Activated CD8-positive, alpha-beta T cell treated with anti-CD3 and anti-CD28 coated beads for 36 hours (primary cell): Measurements from ENCODE around the gene ADORA2A. TPM values are rescaled to one million over a fixed set of nuclear protein-coding genes. Genes with fewer than 3 reads are reported as not detected.

Experiments
- ATAC-seq: fragments of 200-7000 bp; cut with Tn5 transposase; one replicate; pipeline ENCODE4 v1.10.0; 2021; ENCODE audit warnings: mild to moderate bottlenecking, moderate library complexity
- CTCF ChIA-PET: fragments of 350-600 bp; sonication (Branson Sonifier 250); formaldehyde crosslinking; loops from one replicate; lab custom pipeline; 2021; ENCODE audit warnings: antibody characterized with exemption; lab: Charles Lee
- POLR2A ChIA-PET: fragments of 350-600 bp; sonication (Branson Sonifier 250); formaldehyde crosslinking; loops from one replicate; lab custom pipeline; 2021; ENCODE audit warnings: antibody characterized with exemption; lab: Charles Lee
- DNase-seq: peaks from one replicate; pipeline ENCODE4 v3.0.0-alpha.2; 2020
- H3K27ac Mint-ChIP-seq: one replicate; pipeline ENCODE4 v1.8.0; 2021; ENCODE audit warnings: mild to moderate bottlenecking, mixed read lengths
- H3K27me3 Mint-ChIP-seq: one replicate; pipeline ENCODE4 v1.8.0; 2021; ENCODE audit warnings: mixed read lengths
- H3K36me3 Mint-ChIP-seq: one replicate; pipeline ENCODE4 v1.8.0; 2021; ENCODE audit warnings: low read depth, mixed read lengths
- H3K4me1 Mint-ChIP-seq: one replicate; pipeline ENCODE4 v1.8.0; 2021; ENCODE audit warnings: low read depth, mixed read lengths
- H3K4me3 Mint-ChIP-seq: one replicate; pipeline ENCODE4 v1.8.0; 2021; ENCODE audit warnings: mild to moderate bottlenecking, moderate library complexity, mixed read lengths
- H3K9me3 Mint-ChIP-seq: one replicate; pipeline ENCODE4 v1.8.0; 2021; ENCODE audit warnings: mixed read lengths
- CTCF ChIP-seq: fragments of 200-600 bp; IDR thresholded peaks from one replicate; pipeline ENCODE4 v1.8.0; 2022; ENCODE audit warnings: antibody characterized with exemption, mild to moderate bottlenecking
- intact Hi-C: fragments of 100-400 bp; cut with micrococcal nuclease; formaldehyde crosslinking; loops from one replicate; pipeline ENCODE4 v1.10.0; 2022
- total RNA-seq, 2 experiments: library from RNA; stranded (reverse); gene quantifications; one replicate each; pipeline ENCODE4 v1.2.3, GENCODE V29; 2021

The ADORA2A gene
- total RNA-seq, 2 experiments from 2014 or later, result 41.4 to 42.9 TPM

GRCh38 chr22:24431309-24432034, 4.1 kb downstream of the ADORA2A start:
- Mint-ChIP-seq H3K4me3 (peak overlapping the region; percentile 93), H3K36me3 (peaks cover 45% of the 10 kb centered on the region), H3K9me3 (no peaks in the 10 kb centered on the region), H3K27me3 (no peaks in the 10 kb centered on the region), H3K27ac (peak overlapping the region; percentile 98), H3K4me1 (peaks cover 78% of the 10 kb centered on the region)
- TF ChIP-seq CTCF, result no peak
- ChIA-PET POLR2A (interaction anchor here (1.0 to 1.5 kb wide), 2 partner anchors 11 to 14 kb away, joined by 3 to 6 read pairs; no protein-coding TSS in a partner anchor), CTCF (interaction anchor here (1.4 to 5.6 kb wide), 2 partner anchors 8 to 94 kb away, joined by 4 to 51 read pairs; no protein-coding TSS in a partner anchor)
- DNase-seq, result no peak
- intact Hi-C loops, result loop anchor here (5.0 kb wide), 1 partner anchor 56 kb away; no protein-coding TSS in a partner anchor
- ATAC-seq, result no peak

- H3K4me3 Mint-ChIP-seq, result peak overlapping the region; percentile 93
- H3K9me3 Mint-ChIP-seq, result no peaks in the 10 kb centered on the region
- peaks cover 50% of the 10 kb centered on the region for H3K36me3 Mint-ChIP-seq
- ATAC-seq (no peak), DNase-seq (peak; percentile 77)
- peak overlapping the region; percentile 98 for H3K27ac Mint-ChIP-seq
- CTCF ChIA-PET, result interaction anchor here (1.4 to 5.6 kb wide), 2 partner anchors 9 to 93 kb away, joined by 4 to 51 read pairs; no protein-coding TSS in a partner anchor
- POLR2A ChIA-PET, result interaction anchor here (0.6 kb wide), 1 partner anchor 538 kb away, joined by 3 read pairs; no protein-coding TSS in a partner anchor
- H3K4me1 Mint-ChIP-seq, result peaks cover 79% of the 10 kb centered on the region
- intact Hi-C loops, result loop anchor here (5.0 kb wide), 1 partner anchor 55 kb away; no protein-coding TSS in a partner anchor
- no peak for TF ChIP-seq CTCF
- no peaks in the 10 kb centered on the region for H3K27me3 Mint-ChIP-seq
Observed at GRCh38 chr22:24432059-24432853, 4.9 kb downstream of the ADORA2A start.

DNA sequence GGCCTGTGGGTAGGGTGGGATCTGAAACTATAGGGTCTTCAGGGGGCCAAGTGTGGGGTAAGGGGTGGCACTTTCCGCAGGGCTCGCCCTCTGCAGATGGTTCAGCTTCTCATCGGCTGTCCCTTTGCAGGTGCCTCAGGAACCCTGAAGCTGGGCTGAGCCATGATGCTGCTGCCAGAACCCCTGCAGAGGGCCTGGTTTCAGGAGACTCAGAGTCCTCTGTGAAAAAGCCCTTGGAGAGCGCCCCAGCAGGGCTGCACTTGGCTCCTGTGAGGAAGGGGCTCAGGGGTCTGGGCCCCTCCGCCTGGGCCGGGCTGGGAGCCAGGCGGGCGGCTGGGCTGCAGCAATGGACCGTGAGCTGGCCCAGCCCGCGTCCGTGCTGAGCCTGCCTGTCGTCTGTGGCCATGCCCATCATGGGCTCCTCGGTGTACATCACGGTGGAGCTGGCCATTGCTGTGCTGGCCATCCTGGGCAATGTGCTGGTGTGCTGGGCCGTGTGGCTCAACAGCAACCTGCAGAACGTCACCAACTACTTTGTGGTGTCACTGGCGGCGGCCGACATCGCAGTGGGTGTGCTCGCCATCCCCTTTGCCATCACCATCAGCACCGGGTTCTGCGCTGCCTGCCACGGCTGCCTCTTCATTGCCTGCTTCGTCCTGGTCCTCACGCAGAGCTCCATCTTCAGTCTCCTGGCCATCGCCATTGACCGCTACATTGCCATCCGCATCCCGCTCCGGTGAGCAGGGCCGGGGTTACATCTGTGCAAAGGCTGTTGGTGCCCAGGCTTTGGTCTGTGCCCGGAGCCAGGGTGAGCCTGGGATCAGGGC, 5.8 kb downstream of the ADORA2A start:
- H3K36me3 Mint-ChIP-seq, result peaks cover 53% of the 10 kb centered on the region
- H3K27ac Mint-ChIP-seq, result peak overlapping the region; percentile 98
- no peak for DNase-seq
- peak overlapping the region; percentile 93 for H3K4me3 Mint-ChIP-seq
- ChIA-PET POLR2A (interaction anchor here (0.8 to 3.7 kb wide), 4 partner anchors 9 to 16 kb away, joined by 3 to 21 read pairs (median 12); no protein-coding TSS in a partner anchor), CTCF (interaction anchor here (2.3 to 5.6 kb wide), 2 partner anchors 10 to 89 kb away, joined by 8 to 51 read pairs; no protein-coding TSS in a partner anchor)
- intact Hi-C loops, result loop anchor here (5.0 kb wide), 1 partner anchor 54 kb away; no protein-coding TSS in a partner anchor
- no peaks in the 10 kb centered on the region for H3K9me3 Mint-ChIP-seq
- no peaks in the 10 kb centered on the region for H3K27me3 Mint-ChIP-seq
- no peak for ATAC-seq
- no peak for TF ChIP-seq CTCF
- peaks cover 87% of the 10 kb centered on the region for H3K4me1 Mint-ChIP-seq

DNA sequence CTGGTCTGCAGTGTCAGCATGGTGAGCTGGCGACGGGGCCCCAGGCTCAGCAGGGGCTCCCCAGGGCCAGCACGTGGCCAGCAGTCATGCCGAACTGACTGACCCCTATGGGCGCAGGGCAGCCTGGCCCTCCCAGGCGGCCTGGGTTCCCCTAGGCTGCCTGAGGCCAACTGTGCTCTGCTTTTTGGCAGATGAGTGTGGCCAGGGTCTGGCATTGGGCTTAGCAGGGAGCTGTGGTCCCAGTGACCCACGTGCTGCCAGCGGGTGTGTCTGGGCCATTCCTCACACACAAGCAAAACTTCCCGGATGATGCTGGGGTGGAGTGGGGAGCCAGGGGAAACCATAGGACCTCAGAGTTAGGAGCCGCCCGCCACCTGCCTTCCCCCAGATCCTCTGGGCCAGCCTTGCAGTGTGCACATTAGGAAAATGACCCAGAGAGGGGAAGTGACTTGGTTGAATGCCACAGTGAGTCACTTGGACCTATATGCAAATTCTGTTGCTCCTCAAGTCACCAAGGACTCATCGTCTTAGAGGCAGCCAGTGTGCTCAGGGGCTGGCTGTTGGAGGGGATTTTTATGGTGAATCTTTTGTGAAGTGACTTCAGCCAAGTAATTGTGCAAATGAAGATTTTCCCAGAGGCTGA, 6.5 kb downstream of the ADORA2A start:
- ChIA-PET CTCF (interaction anchor here (1.7 to 5.6 kb wide), 3 partner anchors 10 to 88 kb away, joined by 5 to 51 read pairs (median 8); no protein-coding TSS in a partner anchor), POLR2A (interaction anchor here (0.7 to 3.7 kb wide), 12 partner anchors 8 to 121 kb away, joined by 3 to 21 read pairs (median 4); partner anchors contain the start of gene GUCD1)
- peak; percentile 75 for ATAC-seq
- Mint-ChIP-seq H3K4me3 (peak overlapping the region; percentile 75), H3K27ac (peak overlapping the region; percentile 98), H3K4me1 (peaks cover 91% of the 10 kb centered on the region), H3K36me3 (peaks cover 53% of the 10 kb centered on the region), H3K27me3 (no peaks in the 10 kb centered on the region), H3K9me3 (no peaks in the 10 kb centered on the region)
- intact Hi-C loops, result loop anchor here (5.0 kb wide), 1 partner anchor 53 kb away; no protein-coding TSS in a partner anchor
- no peak for DNase-seq
- no peak for TF ChIP-seq CTCF
